ENCODE measurements around the gene MBD3.

GRCh38 chr19:1577929-1578618 is 14.6 kb downstream of the MBD3 start:
- TF ChIP-seq CTCF (IDR thresholded peaks at IDR 0.05) (no peak), POLR2A (IDR thresholded peaks at IDR 0.05) (no peak), POLR2AphosphoS5 (IDR thresholded peaks at IDR 0.05) (no peak), EP300 (IDR thresholded peaks at IDR 0.05) (no peak)
